Endothelial cell of umbilical vein (primary cell): ENCODE measurements around the gene KCTD19.

Source experiments
- EZH2 ChIP-seq: IDR thresholded peaks from 2 replicates; pipeline ENCODE4 v1.6.1; 2012; ENCODE audit warnings: borderline replicate concordance, low read depth, mild to moderate bottlenecking, moderate library complexity, low read length, inconsistent platforms; ENCODE audit not compliant: severe bottlenecking
- GATA2 ChIP-seq: IDR thresholded peaks from 2 replicates; pipeline ENCODE4 v1.7.0; 2011; ENCODE audit warnings: low read depth, mild to moderate bottlenecking, moderate library complexity, mixed read lengths, low read length; ENCODE audit not compliant: insufficient read length, insufficient read depth
- MYC ChIP-seq: IDR thresholded peaks from one replicate; pipeline ENCODE4 v1.6.1; 2011; ENCODE audit warnings: mild to moderate bottlenecking, low read depth, low read length
- POLR2A ChIP-seq: IDR thresholded peaks from 2 replicates; pipeline ENCODE4 v1.6.1; 2012; ENCODE audit warnings: low read depth, mild to moderate bottlenecking, control low read depth, low read length
- POLR2AphosphoS5 ChIP-seq: IDR thresholded peaks from 2 replicates; pipeline ENCODE4 v1.6.1; 2012; ENCODE audit warnings: low read depth, mild to moderate bottlenecking, control low read depth, low read length, moderate library complexity; ENCODE audit not compliant: insufficient read depth
- TF ChIP-seq, protein P1 (sequence below), 2 donors: IDR thresholded peaks; 1 replicate in 1 of 2; 2 replicates in 1 of 2; pipeline ENCODE4 v1.5.1; 2011; ENCODE audit warnings: low read length in 2 of 2, mild to moderate bottlenecking in 2 of 2, moderate library complexity in 2 of 2, control low read depth in 1 of 2, inconsistent platforms in 1 of 2, low read depth in 1 of 2; ENCODE audit not compliant: insufficient read depth in 1 of 2; ENCODE audit errors: extremely low read depth in 1 of 2

DNA sequence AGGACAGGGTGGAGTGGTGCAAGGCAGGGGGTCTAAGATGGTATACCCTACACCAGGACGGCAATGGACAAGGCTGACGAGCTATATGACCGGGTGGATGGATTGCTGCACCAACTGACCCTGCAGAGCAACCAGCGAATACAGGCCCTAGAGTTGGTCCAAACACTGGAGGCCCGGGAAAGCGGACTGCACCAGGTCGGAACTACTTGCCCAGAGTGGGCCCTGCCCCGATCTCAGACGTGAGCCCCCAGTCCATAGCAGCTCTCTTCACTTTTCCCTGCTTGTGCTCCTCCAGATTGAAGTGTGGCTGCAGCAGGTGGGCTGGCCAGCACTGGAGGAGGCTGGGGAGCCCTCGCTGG lies 44.1 kb downstream of the KCTD19 start:
- TF ChIP-seq, protein P1, sequence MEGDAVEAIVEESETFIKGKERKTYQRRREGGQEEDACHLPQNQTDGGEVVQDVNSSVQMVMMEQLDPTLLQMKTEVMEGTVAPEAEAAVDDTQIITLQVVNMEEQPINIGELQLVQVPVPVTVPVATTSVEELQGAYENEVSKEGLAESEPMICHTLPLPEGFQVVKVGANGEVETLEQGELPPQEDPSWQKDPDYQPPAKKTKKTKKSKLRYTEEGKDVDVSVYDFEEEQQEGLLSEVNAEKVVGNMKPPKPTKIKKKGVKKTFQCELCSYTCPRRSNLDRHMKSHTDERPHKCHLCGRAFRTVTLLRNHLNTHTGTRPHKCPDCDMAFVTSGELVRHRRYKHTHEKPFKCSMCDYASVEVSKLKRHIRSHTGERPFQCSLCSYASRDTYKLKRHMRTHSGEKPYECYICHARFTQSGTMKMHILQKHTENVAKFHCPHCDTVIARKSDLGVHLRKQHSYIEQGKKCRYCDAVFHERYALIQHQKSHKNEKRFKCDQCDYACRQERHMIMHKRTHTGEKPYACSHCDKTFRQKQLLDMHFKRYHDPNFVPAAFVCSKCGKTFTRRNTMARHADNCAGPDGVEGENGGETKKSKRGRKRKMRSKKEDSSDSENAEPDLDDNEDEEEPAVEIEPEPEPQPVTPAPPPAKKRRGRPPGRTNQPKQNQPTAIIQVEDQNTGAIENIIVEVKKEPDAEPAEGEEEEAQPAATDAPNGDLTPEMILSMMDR (IDR thresholded peaks at IDR 0.05; ENCODE audit: extremely low read depth in 1 of 2, insufficient read depth in 1 of 2, low read depth in 1 of 2, low read length in 2 of 2): no peak
- TF ChIP-seq MYC (no peak), POLR2AphosphoS5 (no peak), POLR2A (no peak), GATA2 (no peak), EZH2 (no peak)
